ENCODE measurements around the gene JAG1.

JAG1 gene

GRCh38 chr20:10611357-10611756 is 62.4 kb downstream of the JAG1 start:
- peak; percentile 56 for TF ChIP-seq CTCF (conservative IDR thresholded peaks at IDR 0.05; ENCODE audit: low read length)
- H3K4me3 ChIP-seq (ENCODE audit: low read length), result no peak overlapping the region
- DNase-seq (ENCODE audit: low read depth), result peak; percentile 50

DNA sequence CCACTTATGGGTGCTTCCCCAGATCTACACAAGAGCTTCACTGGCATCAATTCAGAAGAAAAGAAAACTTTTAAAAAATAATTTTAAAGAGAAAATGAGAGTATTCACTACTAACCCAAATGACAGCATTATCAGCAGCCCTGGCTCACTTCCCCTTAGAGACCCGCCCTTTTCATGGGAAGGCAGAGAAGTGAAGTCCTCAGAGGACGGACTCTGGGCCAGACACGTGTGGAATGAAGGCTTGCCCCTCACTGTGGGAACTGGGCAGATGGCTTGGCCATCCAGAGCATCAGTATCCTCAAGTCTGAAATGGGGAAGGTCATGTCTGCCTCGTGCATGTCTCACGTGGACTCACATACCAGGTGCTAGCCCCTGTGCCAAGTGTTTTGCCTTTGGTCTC is 63.5 kb downstream of the JAG1 start:
- DNase-seq (ENCODE audit: low read depth), result peak; percentile 38
- no peak for TF ChIP-seq CTCF (conservative IDR thresholded peaks at IDR 0.05; ENCODE audit: low read length)

DNA sequence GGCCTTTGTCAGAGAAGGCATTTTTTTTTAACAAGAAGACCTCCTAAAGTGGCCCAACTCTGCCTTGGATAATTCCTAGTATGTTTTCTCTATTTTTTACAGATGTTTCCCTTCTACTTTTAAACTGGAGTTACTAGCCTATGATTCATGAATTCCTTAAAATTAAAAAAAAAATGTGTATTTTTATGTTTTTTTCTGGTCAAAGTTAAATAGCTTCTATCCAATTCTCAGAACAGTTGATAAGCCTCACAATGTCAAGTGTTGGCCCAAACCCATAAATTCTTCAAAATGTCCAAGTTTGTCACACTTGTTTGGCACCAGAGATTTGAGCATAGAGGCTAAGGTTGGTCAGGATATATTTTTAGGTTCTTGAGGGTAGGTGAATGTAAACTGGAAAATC is 64.0 kb downstream of the JAG1 start:
- no peak overlapping the region for H3K4me3 ChIP-seq (ENCODE audit: low read length)
- no peak for TF ChIP-seq CTCF (conservative IDR thresholded peaks at IDR 0.05; ENCODE audit: low read length)
- peak; percentile 58 for DNase-seq (ENCODE audit: low read depth)

More for the DNA sequence above, 63.5 kb downstream of the JAG1 start:
- no peak overlapping the region for H3K4me3 ChIP-seq (ENCODE audit: low read length)

DNA sequence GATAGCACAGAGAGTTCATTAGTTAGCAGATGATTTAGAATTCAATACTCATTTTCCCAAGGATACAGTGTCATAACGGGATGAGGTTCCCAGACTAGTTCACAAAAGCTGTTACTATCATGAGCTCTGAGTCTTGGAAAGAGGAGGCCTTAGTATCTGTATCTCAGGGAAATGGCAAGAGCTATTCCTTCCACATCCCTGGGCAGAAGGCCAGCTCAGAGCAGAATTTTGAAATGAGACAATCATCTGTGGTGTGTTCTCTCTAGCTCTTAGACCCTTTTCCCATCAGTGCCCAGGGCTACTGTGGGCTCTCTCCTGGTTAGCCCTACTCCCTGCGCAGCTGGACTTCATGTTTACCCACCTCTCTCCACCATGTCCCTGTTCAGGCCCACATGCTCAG is 64.5 kb downstream of the JAG1 start:
- no peak for TF ChIP-seq CTCF (conservative IDR thresholded peaks at IDR 0.05; ENCODE audit: low read length)
- peak; percentile 92 for DNase-seq (ENCODE audit: low read depth)
- no peak overlapping the region for H3K4me3 ChIP-seq (ENCODE audit: low read length)

DNA sequence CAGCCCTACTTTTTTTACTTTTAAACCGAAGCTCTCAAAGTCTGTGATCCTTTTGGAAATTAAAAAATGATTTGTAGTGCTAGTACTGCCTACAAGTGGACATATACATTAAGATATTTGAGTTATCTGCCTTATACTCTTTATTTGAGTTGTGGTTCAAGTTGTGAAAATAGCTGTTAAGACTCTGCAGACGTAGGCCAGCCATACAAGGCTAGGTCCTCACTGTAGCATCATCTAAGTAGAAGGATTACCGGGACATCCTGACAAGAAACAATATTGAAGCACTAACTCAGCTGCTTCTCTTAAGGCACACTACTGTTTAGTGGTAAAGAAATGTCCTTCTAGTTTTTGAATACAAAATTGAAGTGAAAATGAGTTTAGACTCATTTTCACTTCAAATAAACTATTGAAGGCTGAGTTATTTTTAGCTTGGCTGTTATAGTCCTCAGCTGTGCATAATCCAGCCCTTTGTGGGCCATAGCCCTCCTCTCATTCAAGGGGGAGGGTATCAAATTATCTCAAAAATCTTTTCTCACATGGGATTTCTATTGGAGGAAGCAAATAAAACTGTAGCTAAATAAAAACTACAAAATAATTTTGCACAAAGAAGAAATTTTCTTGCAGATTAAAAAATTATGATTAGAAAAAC is 68.1 kb downstream of the JAG1 start:
- no peak for TF ChIP-seq CTCF (conservative IDR thresholded peaks at IDR 0.05; ENCODE audit: low read length)
- DNase-seq (ENCODE audit: low read depth), result no peak

DNA sequence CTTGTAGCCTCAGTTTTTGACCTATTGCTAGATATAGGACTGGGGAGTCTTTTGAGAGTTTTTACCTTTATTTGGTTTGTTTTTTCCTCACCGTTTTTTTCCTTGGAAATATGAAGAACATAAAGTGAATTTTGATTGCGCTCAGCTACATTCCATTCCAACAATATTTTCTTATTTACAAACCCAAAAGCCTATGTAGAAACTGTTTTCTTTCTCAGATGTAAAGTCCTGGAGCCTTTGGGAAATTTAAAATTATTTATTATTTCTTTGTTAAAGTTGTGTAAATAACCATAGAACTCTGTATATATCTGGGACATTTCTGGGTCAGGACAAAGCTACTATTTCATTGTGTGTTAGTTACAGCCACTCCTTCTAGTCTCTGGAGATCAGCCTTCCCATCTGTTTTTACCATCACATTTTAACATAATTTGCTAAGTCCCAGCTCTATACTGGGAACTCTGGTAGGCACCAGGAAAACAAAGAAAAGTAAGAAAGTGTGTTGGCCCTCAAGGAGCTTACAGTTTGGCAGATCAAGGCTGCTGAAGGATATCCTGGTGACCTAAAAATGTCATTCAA is 68.8 kb downstream of the JAG1 start:
- no peak overlapping the region for H3K4me3 ChIP-seq (ENCODE audit: low read length)
- DNase-seq (ENCODE audit: low read depth), result peak; percentile 38
- no peak for TF ChIP-seq CTCF (conservative IDR thresholded peaks at IDR 0.05; ENCODE audit: low read length)

More for the DNA sequence above, 68.1 kb downstream of the JAG1 start:
- no peak overlapping the region for H3K4me3 ChIP-seq (ENCODE audit: low read length)
